Breast epithelium (tissue), 4 donors: ENCODE results near the gene TOP3A. TPM values are rescaled to one million over a fixed set of nuclear protein-coding genes. Genes with fewer than 3 reads are reported as not detected.

Source experiments
- DNase-seq, 2 donors: peaks; one replicate each; pipeline ENCODE4 v3.0.0-alpha.2; 2019; ENCODE audit warnings: low spot score in 2 of 2
- H3K27ac ChIP-seq, 2 donors: fragments of 200-600 bp; sonication (generic) in 1 of 2; one replicate each; pipeline ENCODE4 v1.5.1; 2016 to 2019; ENCODE audit warnings: mild to moderate bottlenecking in 1 of 2
- H3K27me3 ChIP-seq, 2 donors: fragments of 200-600 bp; sonication (generic) in 1 of 2; one replicate each; pipeline versions ENCODE4 v1.5.1 to v1.6.0; 2017 to 2019; ENCODE audit warnings: control low read depth in 1 of 2, mild to moderate bottlenecking in 1 of 2
- H3K36me3 ChIP-seq: fragments of 200-600 bp; one replicate; pipeline ENCODE4 v1.5.1; 2019
- H3K4me1 ChIP-seq, 2 donors: fragments of 200-600 bp; sonication (generic); one replicate each; pipeline ENCODE4 v1.5.1; 2016 to 2019; ENCODE audit warnings: control low read depth in 1 of 2
- H3K4me3 ChIP-seq, 3 donors: fragments of 200-600 bp; sonication (generic); 1 replicate in 2 of 3; 2 replicates in 1 of 3; pipeline ENCODE4 v1.5.1; 2016 to 2019; ENCODE audit warnings: mild to moderate bottlenecking in 3 of 3, moderate library complexity in 2 of 3
- H3K9me3 ChIP-seq, 2 donors: fragments of 200-600 bp; sonication (generic) in 1 of 2; one replicate each; pipeline ENCODE4 v1.5.1; 2016 to 2019; ENCODE audit warnings: control low read depth in 1 of 2
- CTCF ChIP-seq, 3 donors: fragments of 450-650 bp; IDR thresholded peaks; one replicate each; pipeline ENCODE4 v1.5.1; 2016 to 2017; ENCODE audit warnings: antibody characterized with exemption in 3 of 3, mild to moderate bottlenecking in 3 of 3, moderate library complexity in 3 of 3
- POLR2A ChIP-seq: fragments of 450-650 bp; IDR thresholded peaks from one replicate; pipeline ENCODE4 v1.6.1; 2016; ENCODE audit warnings: antibody characterized with exemption, mild to moderate bottlenecking, moderate library complexity
- POLR2AphosphoS5 ChIP-seq, 3 donors: sonication (generic); formaldehyde crosslinking; IDR thresholded peaks; one replicate each; pipeline ENCODE4 v1.6.1; 2017; ENCODE audit warnings: antibody characterized with exemption in 3 of 3
- intact Hi-C: fragments of 100-400 bp; cut with DNase I; formaldehyde crosslinking; loops from one replicate; pipeline ENCODE4 v1.15.1; 2023; ENCODE audit warnings: low total_unique reads
- total RNA-seq, 3 donors: library from RNA; depleted of rRNA; stranded (reverse); fragments of >200 nt; gene quantifications; one replicate each; pipeline ENCODE4 v1.1.0, GENCODE V29; 2016

TOP3A gene
- total RNA-seq, 3 donors from 2014 or later = 25.9 to 46.5 (median 30.1) TPM

DNA sequence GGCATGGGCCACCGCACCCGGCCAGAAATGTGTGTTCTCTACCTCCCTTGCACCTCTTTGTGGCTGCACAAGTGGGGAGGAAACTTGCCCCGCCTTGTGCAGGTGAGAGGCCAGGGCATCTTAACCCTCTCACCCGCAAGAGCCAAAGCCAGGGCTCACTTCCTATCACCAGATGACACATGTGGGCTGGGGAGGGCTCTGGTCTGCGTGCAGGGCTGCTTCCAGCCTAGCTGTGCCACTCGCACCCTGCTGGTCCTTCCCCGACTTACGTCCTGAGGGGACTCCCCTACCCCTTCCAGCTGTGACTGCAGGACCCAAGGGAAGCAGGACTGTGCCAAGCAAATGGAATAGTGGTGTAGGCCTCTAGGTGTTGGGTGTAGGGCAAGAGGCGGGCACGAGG, 47.4 kb downstream of the TOP3A start:
- intact Hi-C loops = no loop called here
- no peak overlapping the region for H3K27ac ChIP-seq
- no peak for DNase-seq

GRCh38 chr17:18263885-18264682, 50.7 kb downstream of the TOP3A start:
- TF ChIP-seq POLR2AphosphoS5 (IDR thresholded peaks at IDR 0.05) (no peak), CTCF (IDR thresholded peaks at IDR 0.05) (no peak), POLR2A (no peak)
- Histone ChIP-seq H3K36me3 (no peaks in the 10 kb centered on the region), H3K4me1 (peaks cover 5 to 12% of the 10 kb centered on the region in 2 donors), H3K9me3 (no peaks in the 10 kb centered on the region), H3K27ac (no peak overlapping the region), H3K4me3 (no peak overlapping the region), H3K27me3 (no peaks in the 10 kb centered on the region)
- intact Hi-C loops = no loop called here
- DNase-seq = no peak

More for the DNA sequence above, 47.4 kb downstream of the TOP3A start:
- no peak overlapping the region for H3K4me3 ChIP-seq
- H3K4me1 ChIP-seq = peaks cover 0 to 1% of the 10 kb centered on the region in 2 donors
- H3K9me3 ChIP-seq = no peaks in the 10 kb centered on the region
- H3K27me3 ChIP-seq = no peaks in the 10 kb centered on the region
- H3K36me3 ChIP-seq = no peaks in the 10 kb centered on the region
- no peak for TF ChIP-seq POLR2AphosphoS5 (IDR thresholded peaks at IDR 0.05)
- TF ChIP-seq CTCF (IDR thresholded peaks at IDR 0.05) = no peak
- no peak for TF ChIP-seq POLR2A

DNA sequence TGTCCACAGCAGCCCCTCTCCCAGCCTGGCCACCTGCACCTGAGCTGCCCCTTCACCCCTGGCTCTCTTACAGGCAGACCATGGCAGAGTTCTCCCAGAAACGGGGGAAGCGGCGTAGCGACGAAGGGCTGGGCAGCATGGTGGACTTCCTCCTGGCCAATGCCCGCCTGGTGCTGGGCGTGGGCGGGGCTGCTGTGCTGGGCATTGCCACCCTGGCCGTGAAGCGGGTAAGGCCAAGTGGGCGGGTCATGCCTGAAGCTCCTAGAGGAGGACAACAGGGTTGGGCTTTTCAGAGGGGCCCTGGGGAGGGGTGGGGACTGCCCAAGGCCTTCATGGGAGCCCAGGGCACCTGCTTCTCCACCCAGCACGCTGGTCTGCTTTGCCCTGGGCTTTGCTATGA, 52.2 kb downstream of the TOP3A start:
- peak overlapping the region; percentile 95 to 98 for H3K27ac ChIP-seq
- H3K4me3 ChIP-seq = no peak overlapping the region
- intact Hi-C loops = no loop called here
- no peaks in the 10 kb centered on the region for H3K27me3 ChIP-seq
- no peaks in the 10 kb centered on the region for H3K9me3 ChIP-seq
- peaks cover 5 to 12% of the 10 kb centered on the region in 2 donors for H3K4me1 ChIP-seq
- DNase-seq = no peak
- TF ChIP-seq CTCF (IDR thresholded peaks at IDR 0.05) = no peak
- TF ChIP-seq POLR2AphosphoS5 (IDR thresholded peaks at IDR 0.05) = no peak
- TF ChIP-seq POLR2A = no peak
- H3K36me3 ChIP-seq = no peaks in the 10 kb centered on the region

GRCh38 chr17:18262111-18262510, 52.7 kb downstream of the TOP3A start:
- H3K27ac ChIP-seq = peak overlapping the region; percentile 95 to 98
- H3K27me3 ChIP-seq = no peaks in the 10 kb centered on the region
- TF ChIP-seq POLR2A (no peak), POLR2AphosphoS5 (IDR thresholded peaks at IDR 0.05) (no peak), CTCF (IDR thresholded peaks at IDR 0.05) (no peak)
- no peak for DNase-seq
- intact Hi-C loops = no loop called here
- peaks cover 5 to 15% of the 10 kb centered on the region in 2 donors for H3K4me1 ChIP-seq
- H3K4me3 ChIP-seq = peak overlapping the region in 2 of 3 donors; percentile 84 to 86
- H3K9me3 ChIP-seq = no peaks in the 10 kb centered on the region
- no peaks in the 10 kb centered on the region for H3K36me3 ChIP-seq

DNA sequence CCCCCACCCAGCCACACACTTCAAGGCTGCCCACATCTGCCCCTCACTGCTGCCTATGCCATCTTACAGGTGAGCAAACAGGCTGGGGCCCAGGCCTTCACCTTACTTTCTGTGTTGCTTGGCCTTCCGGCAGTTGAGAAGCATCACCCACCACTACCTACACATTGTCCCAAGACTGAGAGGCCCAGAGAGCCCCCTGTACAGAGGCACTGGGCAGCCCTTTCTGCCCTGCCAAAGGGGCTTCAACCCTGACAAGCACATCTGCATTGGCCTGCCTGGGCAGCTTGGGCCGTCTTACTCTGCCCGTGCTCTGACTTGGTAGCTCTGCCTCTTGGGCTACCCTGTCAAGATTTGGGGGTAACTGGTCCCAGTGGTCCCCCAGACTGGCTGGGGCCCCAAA, 53.1 kb downstream of the TOP3A start:
- peaks cover 7 to 19% of the 10 kb centered on the region in 2 donors for H3K4me1 ChIP-seq
- no peak for DNase-seq
- intact Hi-C loops = no loop called here
- H3K4me3 ChIP-seq = peak overlapping the region; percentile 66 to 86 (median 84)
- H3K27ac ChIP-seq = peak overlapping the region; percentile 95 to 98
- TF ChIP-seq POLR2AphosphoS5 (IDR thresholded peaks at IDR 0.05) = no peak
- no peak for TF ChIP-seq CTCF (IDR thresholded peaks at IDR 0.05)
- TF ChIP-seq POLR2A = no peak
- no peaks in the 10 kb centered on the region for H3K36me3 ChIP-seq
- no peaks in the 10 kb centered on the region for H3K9me3 ChIP-seq
- no peaks in the 10 kb centered on the region for H3K27me3 ChIP-seq
